GM10266 (cell line): Measurements from ENCODE around the gene PCMT1.
"Not testable (repeated sequence)": the region's sequence is repeated elsewhere in the genome, so short reads cannot be mapped to it uniquely, and the experiment has no call there.

Source experiments
- DNase-seq: peaks from one replicate; pipeline ENCODE4 v3.0.0; 2012; ENCODE audit errors: extremely low spot score
- TF ChIP-seq, protein P1 (sequence below): IDR thresholded peaks from 2 replicates; pipeline ENCODE4 v1.5.1; 2012; ENCODE audit warnings: mild to moderate bottlenecking, low read depth; ENCODE audit not compliant: control insufficient read depth, insufficient read depth; ENCODE audit errors: missing control alignments

The PCMT1 gene

DNA sequence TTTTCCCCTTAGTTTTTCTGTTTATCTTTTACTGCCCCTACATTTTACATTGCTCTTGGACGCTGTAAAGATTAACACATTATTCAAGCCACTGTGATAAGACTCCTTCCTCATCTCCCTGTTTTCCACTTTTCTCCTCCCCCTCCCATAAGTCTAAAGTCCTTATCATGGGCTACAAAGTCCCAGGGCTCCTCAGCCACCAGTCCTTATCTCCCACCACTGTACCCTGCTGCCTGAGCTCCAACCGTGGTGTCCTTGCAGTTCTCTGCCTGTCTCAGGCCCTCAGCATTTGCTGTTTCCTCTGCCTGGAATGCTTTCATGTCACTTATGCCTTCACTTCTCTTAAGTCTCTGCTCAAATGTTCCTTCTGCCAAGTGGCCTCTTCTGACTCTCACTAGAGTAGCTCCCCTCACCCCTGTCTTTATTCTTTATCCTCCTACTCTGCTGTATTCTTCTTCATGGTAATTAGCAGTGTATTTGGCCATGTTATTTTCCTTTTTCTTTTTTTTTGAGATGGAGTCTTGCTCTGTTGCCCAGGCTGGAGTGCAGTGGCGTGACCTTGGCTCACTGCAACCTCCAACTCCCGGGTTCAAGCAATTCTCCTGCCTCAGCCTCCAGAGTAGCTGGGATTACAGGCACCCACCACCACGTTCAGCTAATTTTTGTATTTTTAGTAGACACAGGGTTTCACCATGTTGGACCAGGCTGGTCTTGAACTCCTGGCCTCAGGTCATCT is 20.9 kb upstream of the PCMT1 start:
- TF ChIP-seq, protein P1, sequence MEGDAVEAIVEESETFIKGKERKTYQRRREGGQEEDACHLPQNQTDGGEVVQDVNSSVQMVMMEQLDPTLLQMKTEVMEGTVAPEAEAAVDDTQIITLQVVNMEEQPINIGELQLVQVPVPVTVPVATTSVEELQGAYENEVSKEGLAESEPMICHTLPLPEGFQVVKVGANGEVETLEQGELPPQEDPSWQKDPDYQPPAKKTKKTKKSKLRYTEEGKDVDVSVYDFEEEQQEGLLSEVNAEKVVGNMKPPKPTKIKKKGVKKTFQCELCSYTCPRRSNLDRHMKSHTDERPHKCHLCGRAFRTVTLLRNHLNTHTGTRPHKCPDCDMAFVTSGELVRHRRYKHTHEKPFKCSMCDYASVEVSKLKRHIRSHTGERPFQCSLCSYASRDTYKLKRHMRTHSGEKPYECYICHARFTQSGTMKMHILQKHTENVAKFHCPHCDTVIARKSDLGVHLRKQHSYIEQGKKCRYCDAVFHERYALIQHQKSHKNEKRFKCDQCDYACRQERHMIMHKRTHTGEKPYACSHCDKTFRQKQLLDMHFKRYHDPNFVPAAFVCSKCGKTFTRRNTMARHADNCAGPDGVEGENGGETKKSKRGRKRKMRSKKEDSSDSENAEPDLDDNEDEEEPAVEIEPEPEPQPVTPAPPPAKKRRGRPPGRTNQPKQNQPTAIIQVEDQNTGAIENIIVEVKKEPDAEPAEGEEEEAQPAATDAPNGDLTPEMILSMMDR: no peak
- DNase-seq: no peak

DNA sequence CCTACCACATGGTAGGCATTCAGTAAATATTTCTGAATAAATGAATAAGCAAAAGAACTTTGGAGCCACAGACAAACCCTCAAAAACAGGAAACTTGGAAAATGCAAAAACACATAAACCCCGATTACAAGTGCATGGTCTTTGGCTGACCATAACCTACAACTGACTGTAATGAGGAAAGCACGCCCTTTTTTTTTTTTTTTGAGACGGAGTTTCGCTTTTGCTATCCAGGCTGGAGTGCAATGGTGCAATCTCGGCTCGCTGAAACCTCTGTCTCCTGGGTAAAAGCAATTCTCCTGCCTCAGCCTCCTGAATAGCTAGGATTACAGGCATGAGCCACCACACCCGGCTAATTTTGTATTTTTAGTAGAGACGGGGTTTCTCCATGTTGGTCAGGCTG is 19.7 kb upstream of the PCMT1 start:
- TF ChIP-seq, protein P1: no peak
- DNase-seq: no peak

DNA sequence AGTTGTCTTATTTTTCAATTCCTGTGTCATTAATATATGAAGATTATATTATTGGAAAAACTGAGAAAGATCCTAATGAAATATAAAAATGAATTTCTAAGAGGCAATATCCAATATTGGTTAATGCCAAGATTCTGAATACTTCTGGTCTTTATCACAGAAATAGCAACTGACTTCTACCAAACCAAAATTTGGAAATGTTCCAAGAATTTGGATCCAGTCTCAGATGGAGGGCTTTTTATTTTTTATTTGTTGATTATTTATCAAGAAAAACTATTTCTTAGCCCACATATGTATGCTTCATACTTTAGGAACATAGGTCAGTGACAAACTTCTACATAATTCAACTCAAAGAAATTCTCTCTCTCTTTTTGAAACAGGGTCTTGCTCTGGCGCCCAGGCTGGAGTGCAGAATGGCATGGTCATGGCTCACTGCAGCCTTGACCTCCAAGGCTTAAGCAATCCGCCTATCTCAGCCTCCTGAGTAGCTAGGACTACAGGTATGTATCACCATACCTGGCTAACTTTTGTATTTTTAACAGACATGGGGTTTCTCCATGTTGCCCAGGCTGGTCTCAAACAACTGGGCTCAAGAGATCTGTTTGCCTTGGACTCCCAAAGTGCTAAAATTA is 16.3 kb upstream of the PCMT1 start:
- TF ChIP-seq, protein P1: no peak
- DNase-seq: no peak

DNA sequence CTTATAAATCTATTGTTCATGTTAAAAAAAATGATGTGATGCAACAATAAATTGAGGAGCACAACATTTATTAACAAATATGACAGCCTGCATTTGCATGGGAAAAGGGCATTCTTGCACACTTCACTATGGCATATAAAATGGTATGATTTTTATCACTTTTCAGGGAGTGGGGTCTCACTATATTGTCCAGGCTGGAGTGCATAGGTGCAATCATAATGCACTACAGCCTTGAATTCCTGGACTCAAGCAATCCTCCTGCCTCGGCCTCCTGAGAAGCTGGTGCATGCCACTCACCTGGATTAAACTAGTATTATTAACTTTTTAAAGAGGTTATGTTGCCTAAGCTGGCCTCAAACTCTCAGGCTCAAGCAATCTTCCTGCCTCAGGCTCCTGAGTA is 14.6 kb upstream of the PCMT1 start:
- TF ChIP-seq, protein P1: no peak
- DNase-seq: no peak

DNA sequence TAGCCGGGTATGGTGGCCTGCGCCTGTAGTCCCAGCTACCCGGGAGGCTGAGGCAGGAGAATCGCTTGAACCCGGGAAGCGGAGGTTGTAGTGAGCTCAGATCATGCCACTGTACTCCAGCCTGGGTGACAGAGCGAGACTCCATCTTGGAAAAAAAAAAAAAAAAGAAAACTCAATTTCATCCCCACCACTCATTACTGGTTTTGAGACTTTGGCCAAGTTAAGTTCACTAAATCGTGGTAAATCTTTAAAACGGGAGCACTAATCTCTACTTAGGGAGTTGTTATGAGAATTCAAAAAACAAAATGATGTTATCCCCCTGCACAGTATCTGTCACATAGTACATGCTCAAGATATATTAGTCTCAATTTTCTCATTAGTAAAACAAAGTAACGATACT is 4.3 kb upstream of the PCMT1 start:
- not testable (repeated sequence) for DNase-seq

DNA sequence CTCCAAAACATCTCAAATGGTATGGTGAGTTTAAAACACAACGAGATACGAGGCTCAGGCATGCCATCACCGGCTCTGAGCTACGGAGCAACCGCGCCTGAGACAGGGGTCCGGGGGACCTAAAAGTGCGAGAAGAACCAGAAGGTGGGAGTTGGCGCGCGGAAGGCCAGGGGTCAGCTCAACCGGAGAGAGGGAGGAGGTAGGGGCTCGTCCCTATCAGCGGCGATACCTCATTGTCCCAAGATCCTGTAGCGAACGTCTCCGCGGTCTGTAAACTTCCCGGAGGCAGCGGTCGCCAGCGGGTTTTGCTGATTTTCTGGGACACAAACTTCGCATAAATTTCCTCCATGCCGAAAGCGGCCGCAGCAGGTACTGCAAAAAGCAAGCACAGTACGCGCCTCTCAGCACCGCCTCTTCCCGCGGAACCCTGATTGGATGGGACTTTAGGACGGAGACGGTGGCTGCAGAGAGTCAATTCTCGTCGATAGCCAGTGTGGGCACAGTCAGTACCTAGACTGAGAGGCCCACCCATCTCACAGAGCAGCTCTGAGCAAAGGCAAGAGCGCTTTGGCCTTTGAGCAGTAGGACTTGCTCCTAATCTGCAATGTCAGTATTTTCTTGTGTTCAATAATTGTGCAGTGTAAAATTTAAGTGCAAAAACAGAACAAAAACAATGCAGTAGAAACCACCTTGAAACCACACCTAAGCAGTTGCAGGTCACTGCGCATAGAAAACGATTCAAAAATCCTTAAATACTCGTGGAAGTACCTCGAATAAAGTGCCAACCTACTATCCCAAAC is 3.2 kb upstream of the PCMT1 start, which contains the start of gene NUP43:
Gene NUP43 (minus strand): TSS at position 383 of the 800 bp plus-strand sequence. CDS start 34 bp downstream, at position 349.
- peak; percentile 86 for DNase-seq
- TF ChIP-seq, protein P1: peak; percentile 29

DNA sequence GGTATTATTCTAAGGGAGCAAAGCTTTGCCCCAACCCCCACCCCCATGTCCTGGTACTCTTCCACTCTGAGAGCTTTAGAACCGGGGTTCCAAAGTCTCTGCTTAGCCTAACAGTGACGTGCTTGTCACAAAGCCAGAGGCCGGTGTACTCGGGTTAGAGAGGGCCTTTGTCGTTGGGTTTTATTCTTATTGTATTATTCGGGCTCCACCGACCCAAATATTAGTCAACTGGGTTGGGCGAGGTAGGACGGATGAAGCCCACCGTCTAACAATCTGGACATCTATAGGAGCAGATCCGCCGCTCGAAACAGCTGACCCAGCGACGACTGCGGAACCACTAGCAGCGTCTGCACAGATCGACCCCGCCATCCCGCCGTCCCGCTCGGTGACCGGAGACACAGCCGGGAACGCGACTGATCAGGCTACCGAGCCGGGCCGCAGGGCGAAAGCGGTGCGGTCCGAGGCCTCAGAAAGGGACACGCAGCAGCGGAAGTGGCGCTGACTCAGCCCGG is 403 bp upstream of the PCMT1 start:
- DNase-seq: not testable (repeated sequence)

DNA sequence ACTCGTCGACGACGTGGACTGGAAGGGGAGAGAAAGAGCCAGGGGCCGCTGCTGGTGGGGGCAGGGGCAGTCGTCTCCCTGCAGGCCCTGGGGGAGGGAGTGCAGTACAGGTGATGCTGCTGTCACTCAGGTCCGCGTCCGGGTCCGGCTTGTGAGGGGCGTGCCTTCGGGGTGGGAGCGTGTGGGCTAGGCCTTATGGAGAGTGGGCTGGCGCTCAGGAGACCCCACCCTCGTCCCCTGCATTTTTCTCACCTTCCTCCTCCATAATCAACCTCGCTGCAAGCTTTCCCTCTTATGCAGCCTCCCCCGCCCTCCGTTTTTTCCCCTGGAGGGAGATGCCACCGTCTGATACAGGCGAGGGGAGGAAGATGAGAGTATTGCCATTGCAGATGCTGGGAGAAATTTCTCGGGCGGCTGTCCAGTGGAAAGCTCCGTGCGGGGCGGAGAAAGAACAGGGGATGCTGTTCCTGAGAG is 632 bp downstream of the PCMT1 start:
- peak; percentile 56 for DNase-seq
- TF ChIP-seq, protein P1: no peak
